CMK (cell line): ENCODE results near the gene TAS2R30.
A peak's percentile ranks its signal among the peaks of the same experiment; 100 is the strongest.

ENCODE experiments used
- DNase-seq: peaks from one replicate; pipeline ENCODE4 v3.0.0-alpha.2; 2010; ENCODE audit warnings: low read depth

Gene TAS2R30

GRCh38 chr12:11134305-11134704 lies at the start of gene TAS2R30:
TSS of gene TAS2R30 (minus strand) at chr12:11134644. CDS start at chr12:11134244, 400 bp downstream.
- DNase-seq = no peak

DNA sequence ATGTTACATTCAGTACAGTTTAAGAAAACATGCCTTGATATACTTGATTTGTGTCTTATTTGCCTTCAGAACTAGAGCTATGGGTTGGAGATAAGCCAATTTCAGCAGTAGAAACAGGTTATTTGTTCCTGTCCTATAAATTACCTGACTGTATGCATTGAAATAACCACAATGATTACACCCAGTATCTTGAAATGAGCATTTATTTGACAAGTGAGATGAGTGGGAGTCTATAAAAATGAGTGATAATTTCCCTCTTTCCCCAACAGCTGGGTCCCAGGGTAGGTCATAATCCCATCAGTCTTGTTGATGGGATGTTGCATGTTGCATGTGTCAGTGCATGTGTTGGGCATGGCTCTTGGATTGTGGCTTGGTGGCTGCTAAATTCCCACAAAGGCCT lies 48.6 kb upstream of the TAS2R30 start:
- no peak for DNase-seq

- DNase-seq = no peak
Observed at GRCh38 chr12:11182529-11182928, 48.1 kb upstream of the TAS2R30 start.

- DNase-seq = no peak
Observed at GRCh38 chr12:11178250-11178649, 43.8 kb upstream of the TAS2R30 start.

GRCh38 chr12:11174022-11174421 lies 39.6 kb upstream of the TAS2R30 start:
- no peak for DNase-seq

DNA sequence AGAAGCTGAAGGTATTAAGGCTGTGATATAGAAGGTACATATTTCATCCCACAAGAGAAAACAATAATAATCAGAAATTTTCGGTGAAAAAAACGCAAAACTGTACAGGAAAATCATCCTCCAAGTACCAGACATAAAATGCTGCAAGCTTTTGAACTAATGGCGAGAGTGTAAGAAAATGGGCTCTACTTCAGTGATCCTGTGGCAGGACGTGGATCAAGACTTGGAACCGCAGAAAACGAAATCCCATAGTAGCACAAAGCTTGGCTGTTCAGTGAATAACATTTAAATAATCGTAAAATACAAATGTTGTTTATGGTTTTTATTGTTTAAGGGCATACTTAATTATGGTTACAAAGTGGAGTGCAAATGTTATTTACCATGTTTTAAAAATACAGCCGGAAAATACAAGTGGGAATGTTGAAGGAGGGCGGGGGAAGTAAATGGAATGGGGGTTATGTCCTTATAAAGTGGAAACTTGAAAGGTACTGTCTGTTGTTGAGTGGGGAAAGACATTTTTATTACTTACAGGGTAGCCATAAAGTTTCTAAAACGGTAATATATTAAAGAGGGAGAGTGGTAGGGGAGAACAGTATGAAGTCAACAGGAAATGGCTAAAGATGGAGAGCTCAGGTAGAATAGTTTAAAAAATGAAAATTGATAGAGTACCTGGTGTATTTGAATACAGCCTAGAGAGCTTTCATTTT lies 37.7 kb upstream of the TAS2R30 start:
- DNase-seq = no peak

DNA sequence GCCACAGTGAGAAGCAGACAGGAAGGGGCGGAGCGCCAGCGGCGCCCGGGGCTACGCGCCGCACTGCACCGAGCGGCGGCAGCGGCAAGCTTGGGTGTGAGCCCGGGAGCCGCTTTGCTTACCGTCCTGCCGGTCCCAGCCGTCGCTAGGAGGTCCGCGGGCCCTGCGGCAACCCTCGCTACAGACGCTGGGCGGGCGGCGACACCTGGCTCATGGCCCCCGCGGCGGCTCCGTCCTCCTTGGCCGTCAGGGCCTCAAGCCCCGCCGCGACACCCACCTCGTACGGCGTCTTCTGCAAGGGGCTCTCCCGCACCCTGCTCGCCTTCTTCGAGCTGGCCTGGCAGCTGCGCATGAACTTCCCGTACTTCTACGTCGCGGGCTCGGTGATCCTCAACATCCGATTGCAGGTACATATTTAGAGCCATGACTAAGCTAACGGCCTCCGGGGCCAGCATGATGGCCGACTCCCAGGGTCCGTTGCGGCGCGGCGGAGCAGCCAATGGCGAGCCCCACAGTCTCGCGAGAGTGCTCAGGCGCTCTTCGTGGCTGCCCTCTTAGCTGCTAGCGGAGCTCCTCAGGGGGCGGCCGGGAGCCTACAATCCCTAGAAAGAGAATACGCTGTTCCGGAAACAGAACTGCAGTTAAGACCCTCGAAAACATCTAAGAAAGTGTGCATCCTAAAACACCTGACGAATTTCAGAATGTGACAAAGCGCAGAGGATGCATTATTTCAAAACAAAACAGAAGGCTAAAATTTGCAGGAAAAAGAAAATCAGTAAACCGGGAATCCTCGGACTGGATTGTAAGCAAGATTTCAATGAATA lies 36.9 kb upstream of the TAS2R30 start, which contains the start of gene SMIM10L1:
Gene SMIM10L1 (plus strand): TSS at position 50 of the 824 bp plus-strand sequence. CDS start 163 bp downstream, at position 213.
- DNase-seq = peak; percentile 81

- no peak for DNase-seq
Observed at GRCh38 chr12:11170810-11171144, 36.3 kb upstream of the TAS2R30 start.

DNA sequence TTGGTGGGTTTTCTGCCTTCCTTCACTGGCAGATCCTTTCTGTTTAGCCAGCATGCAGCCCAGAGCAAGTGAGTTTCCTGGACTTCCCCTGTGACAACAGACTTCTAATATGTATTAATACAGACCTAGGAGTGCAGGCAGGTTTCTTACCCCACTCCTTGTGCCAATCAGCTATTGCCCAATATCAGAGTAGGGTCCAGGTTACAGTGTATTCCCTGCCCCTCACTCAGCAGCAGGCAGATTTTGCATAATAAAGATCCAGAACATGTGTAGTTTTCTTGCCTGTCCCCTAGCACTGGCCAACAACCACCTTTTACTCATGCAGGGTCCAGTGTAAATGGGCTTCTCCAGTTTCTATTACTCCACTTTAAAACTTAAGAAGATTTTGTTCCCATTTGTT lies 31.9 kb upstream of the TAS2R30 start:
- DNase-seq = no peak

DNA sequence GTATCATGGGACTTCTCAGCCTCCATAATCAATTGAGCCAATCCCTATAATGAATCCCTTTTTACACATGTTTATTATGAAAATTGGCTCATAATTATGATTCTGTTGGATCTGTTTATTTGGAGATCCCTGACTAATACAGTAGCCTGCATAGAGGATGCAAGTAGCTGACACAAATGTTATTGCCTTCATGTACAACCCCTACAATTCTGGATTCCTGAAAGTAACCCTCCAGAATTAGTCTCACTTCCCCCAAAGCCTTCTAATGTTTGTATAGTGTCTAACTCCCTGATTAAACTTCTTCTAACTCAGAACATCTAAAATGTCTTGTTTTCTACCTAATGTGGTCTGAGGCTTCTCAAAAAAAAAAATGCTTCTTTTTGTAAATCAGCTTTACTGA lies 29.9 kb upstream of the TAS2R30 start:
- no peak for DNase-seq

DNA sequence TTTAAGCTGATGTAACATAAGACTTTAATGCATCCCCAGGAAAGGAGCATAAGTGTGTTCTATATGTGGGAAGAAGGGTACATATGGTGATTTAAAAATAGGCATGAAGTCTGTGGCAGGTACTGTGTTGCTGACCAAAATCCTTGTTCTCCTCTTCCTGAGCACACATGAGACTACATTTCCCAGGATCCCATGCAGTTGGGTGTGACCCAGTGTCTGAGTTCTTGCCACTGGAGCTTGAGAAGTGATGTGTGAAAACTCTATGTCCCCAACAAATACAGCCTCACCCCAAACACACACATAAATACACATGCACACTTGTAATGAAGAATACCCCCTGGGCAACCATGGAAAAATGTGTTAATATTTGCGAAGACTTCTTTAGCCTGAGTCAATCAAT lies 28.1 kb upstream of the TAS2R30 start:
- DNase-seq = no peak

GRCh38 chr12:11158885-11159444 lies 24.5 kb upstream of the TAS2R30 start:
- no peak for DNase-seq

DNA sequence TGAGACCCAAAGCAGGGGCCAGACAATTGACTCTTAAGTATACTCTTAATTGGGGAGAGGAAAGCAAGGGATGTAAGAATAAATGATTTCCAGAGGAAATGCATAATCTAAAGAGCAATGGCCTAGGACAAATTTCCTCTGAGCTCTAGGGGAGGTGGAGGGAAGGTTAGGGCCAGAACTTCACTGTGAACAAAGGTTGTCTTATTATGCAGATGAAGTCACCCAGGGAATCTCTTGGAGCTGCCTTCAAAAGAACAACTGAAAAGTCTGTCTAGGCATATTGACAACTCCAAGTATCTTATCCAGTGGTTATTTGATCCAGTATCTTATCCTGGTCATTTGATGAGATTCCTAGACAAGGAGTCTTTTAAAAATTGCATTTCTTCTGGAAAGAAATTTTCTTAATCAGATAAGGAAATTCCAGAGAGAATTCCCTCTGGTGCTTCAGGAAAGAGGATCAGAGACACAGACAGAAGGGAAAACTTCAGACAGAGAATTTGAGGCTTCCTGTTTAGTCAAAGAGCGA lies 20.0 kb upstream of the TAS2R30 start:
- DNase-seq = no peak

DNA sequence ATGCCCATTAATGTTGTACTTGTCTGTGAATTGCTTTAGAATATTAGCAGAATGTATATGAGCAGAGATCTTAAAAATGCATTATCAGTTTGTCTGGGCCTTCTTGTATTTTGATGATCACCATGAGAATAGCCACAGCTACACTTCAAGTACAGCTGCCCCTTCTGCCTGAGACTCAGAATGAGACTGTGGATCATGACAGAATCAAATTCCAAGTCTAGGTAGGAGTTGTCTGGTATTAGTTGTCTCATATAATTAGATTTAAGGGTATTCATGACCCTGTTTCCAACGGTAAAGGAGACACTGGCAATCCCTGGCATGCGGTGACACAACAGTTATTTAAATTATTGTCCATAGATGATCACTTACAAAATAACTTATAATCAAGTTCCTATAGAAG lies 18.3 kb upstream of the TAS2R30 start:
- DNase-seq = no peak

DNA sequence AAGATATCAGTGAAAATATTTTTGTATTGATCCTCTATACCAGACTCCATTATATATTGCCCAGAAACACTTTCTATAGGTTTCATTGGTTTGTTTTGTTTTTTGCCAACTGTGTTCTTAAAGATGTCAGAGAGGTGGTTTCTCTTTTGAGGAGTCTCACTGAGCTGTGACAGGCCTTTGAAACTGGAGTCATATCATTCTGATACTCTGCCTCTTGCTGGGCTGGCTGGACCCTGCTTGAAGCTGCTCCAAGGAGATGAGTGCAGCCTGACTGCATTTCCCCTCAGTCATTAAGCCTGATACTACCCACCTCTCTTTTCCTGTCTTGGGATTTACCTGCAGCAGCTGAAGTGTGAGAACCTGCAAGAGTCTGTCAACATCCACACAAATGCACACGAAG lies 16.4 kb upstream of the TAS2R30 start:
- DNase-seq = no peak

- no peak for DNase-seq
Observed at GRCh38 chr12:11147420-11147819, 13.0 kb upstream of the TAS2R30 start.

DNA sequence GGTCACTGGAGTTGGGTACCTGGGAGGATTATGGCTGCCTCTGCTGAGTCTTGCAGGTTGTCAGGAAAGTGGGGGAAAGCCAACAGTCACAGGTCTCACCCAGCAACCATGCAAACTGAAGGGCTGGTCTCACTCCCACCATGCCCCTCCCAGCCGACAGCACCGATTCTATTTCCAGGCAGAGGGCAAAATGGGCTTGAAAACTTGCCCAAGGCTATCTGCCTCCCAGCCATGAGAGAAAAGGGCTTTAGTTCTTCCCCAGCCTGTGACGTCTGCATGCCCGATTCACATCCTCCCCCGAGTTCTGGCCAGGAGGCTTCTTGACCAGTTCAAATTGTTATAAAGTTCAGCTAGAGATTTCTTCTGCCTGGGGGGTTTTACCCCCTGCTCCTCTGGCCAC lies 9.9 kb upstream of the TAS2R30 start:
- no peak for DNase-seq

GRCh38 chr12:11143352-11143751 lies 8.9 kb upstream of the TAS2R30 start:
- no peak for DNase-seq

- no peak for DNase-seq
Observed at GRCh38 chr12:11136075-11136474, 1.6 kb upstream of the TAS2R30 start.

- DNase-seq = no peak
Observed at GRCh38 chr12:11133816-11134215, 628 bp downstream of the TAS2R30 start.

- no peak for DNase-seq
Observed at GRCh38 chr12:11133162-11133561, 1.3 kb downstream of the TAS2R30 start.

DNA sequence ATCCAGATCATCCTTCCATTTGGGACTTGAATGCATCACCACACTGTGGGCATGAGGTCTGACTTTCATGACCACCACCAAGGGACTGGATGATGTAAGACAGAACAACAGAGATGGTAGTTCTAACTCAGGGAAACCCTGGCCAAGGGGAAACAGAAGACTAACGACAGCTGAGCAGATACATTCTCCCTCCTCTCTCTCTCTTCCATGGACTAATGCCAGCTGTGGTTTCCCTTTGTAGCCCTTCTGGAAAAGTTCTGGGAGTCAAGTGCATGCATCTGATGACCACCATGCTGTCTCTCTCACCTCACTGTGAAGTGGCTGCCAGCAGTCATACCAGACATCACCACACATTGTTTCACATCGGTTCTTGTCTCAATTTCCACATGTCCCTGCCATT lies 3.4 kb downstream of the TAS2R30 start:
- DNase-seq = no peak

DNA sequence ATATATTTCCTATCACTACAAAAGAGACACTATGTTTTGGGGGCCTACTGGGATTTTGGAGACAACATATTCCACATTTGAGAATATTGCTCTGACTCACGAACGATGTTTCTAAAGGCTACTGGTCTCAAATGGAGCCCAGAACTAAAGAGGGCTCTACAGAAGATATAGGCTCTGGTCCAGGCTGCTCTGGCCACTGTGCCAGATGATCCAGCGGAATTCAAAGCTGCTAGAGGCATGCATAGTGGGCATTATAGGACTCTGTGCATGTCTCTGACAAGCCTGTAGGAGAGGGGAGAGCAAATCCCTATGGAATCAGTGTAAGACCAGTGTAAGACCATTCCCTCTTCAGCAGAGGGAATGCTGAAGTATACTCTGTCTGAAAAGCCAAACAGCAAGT lies 4.1 kb downstream of the TAS2R30 start:
- DNase-seq = no peak
